ENCODE data around the gene KCNK1.
A peak's percentile ranks its signal among the peaks of the same experiment; 100 is the strongest.
"Not testable (repeated sequence)": the region's sequence is repeated elsewhere in the genome, so short reads cannot be mapped to it uniquely, and the experiment has no call there.

KCNK1 gene

GRCh38 chr1:233617025-233617424 lies 3.1 kb downstream of the KCNK1 start:
- no peaks in the 10 kb centered on the region for H3K9me3 Mint-ChIP-seq
- H3K4me1 Mint-ChIP-seq (ENCODE audit: low read depth): peaks cover 9% of the 10 kb centered on the region
- no peak overlapping the region for H3K27ac Mint-ChIP-seq
- no peaks in the 10 kb centered on the region for H3K36me3 Mint-ChIP-seq (ENCODE audit: low read depth)
- H3K4me3 Mint-ChIP-seq: no peak overlapping the region
- no peak for DNase-seq
- H3K27me3 Mint-ChIP-seq: peaks cover 71% of the 10 kb centered on the region

- H3K4me3 Mint-ChIP-seq; H3K27ac Mint-ChIP-seq; DNase-seq; H3K9me3 Mint-ChIP-seq; H3K36me3 Mint-ChIP-seq (ENCODE audit: low read depth); H3K4me1 Mint-ChIP-seq (ENCODE audit: low read depth): not testable (repeated sequence)
- H3K27me3 Mint-ChIP-seq: peaks cover 67% of the 10 kb centered on the region
Observed at GRCh38 chr1:233619414-233619813, 5.5 kb downstream of the KCNK1 start.

- Mint-ChIP-seq H3K4me3 (no peak overlapping the region), H3K27ac (no peak overlapping the region), H3K9me3 (no peaks in the 10 kb centered on the region), H3K36me3 (ENCODE audit: low read depth) (no peaks in the 10 kb centered on the region), H3K4me1 (ENCODE audit: low read depth) (no peaks in the 10 kb centered on the region), H3K27me3 (peaks cover 61% of the 10 kb centered on the region)
- DNase-seq: no peak
Observed at GRCh38 chr1:233620065-233620464, 6.2 kb downstream of the KCNK1 start.

GRCh38 chr1:233621923-233622322 lies 8.0 kb downstream of the KCNK1 start:
- Mint-ChIP-seq H3K36me3 (ENCODE audit: low read depth) (no peaks in the 10 kb centered on the region), H3K4me3 (no peak overlapping the region)

GRCh38 chr1:233624289-233624688 lies 10.4 kb downstream of the KCNK1 start:
- Mint-ChIP-seq H3K27me3 (peaks cover 33% of the 10 kb centered on the region), H3K27ac (no peak overlapping the region), H3K4me3 (no peak overlapping the region), H3K4me1 (ENCODE audit: low read depth) (peaks cover 6% of the 10 kb centered on the region), H3K36me3 (ENCODE audit: low read depth) (no peaks in the 10 kb centered on the region), H3K9me3 (no peaks in the 10 kb centered on the region)
- no peak for DNase-seq

More at GRCh38 chr1:233621923-233622322, 8.0 kb downstream of the KCNK1 start:
- DNase-seq: no peak
- peaks cover 2% of the 10 kb centered on the region for H3K4me1 Mint-ChIP-seq (ENCODE audit: low read depth)
- H3K27ac Mint-ChIP-seq: no peak overlapping the region
- no peaks in the 10 kb centered on the region for H3K9me3 Mint-ChIP-seq
- H3K27me3 Mint-ChIP-seq: peaks cover 47% of the 10 kb centered on the region

GRCh38 chr1:233625087-233625486 lies 11.2 kb downstream of the KCNK1 start:
- no peaks in the 10 kb centered on the region for H3K9me3 Mint-ChIP-seq
- H3K27ac Mint-ChIP-seq: no peak overlapping the region
- H3K27me3 Mint-ChIP-seq: peaks cover 33% of the 10 kb centered on the region
- no peak overlapping the region for H3K4me3 Mint-ChIP-seq
- DNase-seq: no peak
- no peaks in the 10 kb centered on the region for H3K36me3 Mint-ChIP-seq (ENCODE audit: low read depth)
- peaks cover 6% of the 10 kb centered on the region for H3K4me1 Mint-ChIP-seq (ENCODE audit: low read depth)

GRCh38 chr1:233625510-233625981 lies 11.6 kb downstream of the KCNK1 start:
- DNase-seq: no peak
- H3K27me3 Mint-ChIP-seq: peaks cover 33% of the 10 kb centered on the region
- H3K4me1 Mint-ChIP-seq (ENCODE audit: low read depth): peaks cover 6% of the 10 kb centered on the region
- no peaks in the 10 kb centered on the region for H3K36me3 Mint-ChIP-seq (ENCODE audit: low read depth)
- H3K4me3 Mint-ChIP-seq: no peak overlapping the region
- H3K27ac Mint-ChIP-seq: no peak overlapping the region
- H3K9me3 Mint-ChIP-seq: no peaks in the 10 kb centered on the region

- H3K4me3 Mint-ChIP-seq: no peak overlapping the region
Observed at GRCh38 chr1:233627376-233627775, 13.5 kb downstream of the KCNK1 start.

GRCh38 chr1:233627823-233628222 lies 13.9 kb downstream of the KCNK1 start:
- H3K9me3 Mint-ChIP-seq: no peaks in the 10 kb centered on the region
- no peak overlapping the region for H3K4me3 Mint-ChIP-seq
- peak overlapping the region; percentile 76 for H3K27ac Mint-ChIP-seq

More at GRCh38 chr1:233627376-233627775, 13.5 kb downstream of the KCNK1 start:
- Mint-ChIP-seq H3K27ac (peak overlapping the region; percentile 76), H3K9me3 (no peaks in the 10 kb centered on the region), H3K4me1 (ENCODE audit: low read depth) (peaks cover 6% of the 10 kb centered on the region), H3K36me3 (ENCODE audit: low read depth) (no peaks in the 10 kb centered on the region), H3K27me3 (peaks cover 18% of the 10 kb centered on the region)
- DNase-seq: peak; percentile 43

GRCh38 chr1:233629305-233629935 lies 15.5 kb downstream of the KCNK1 start:
- no peak overlapping the region for H3K27ac Mint-ChIP-seq
- H3K4me1 Mint-ChIP-seq (ENCODE audit: low read depth): peaks cover 6% of the 10 kb centered on the region
- H3K27me3 Mint-ChIP-seq: peaks cover 20% of the 10 kb centered on the region
- H3K4me3 Mint-ChIP-seq: no peak overlapping the region
- no peaks in the 10 kb centered on the region for H3K36me3 Mint-ChIP-seq (ENCODE audit: low read depth)
- no peak for DNase-seq
- no peaks in the 10 kb centered on the region for H3K9me3 Mint-ChIP-seq

More at GRCh38 chr1:233627823-233628222, 13.9 kb downstream of the KCNK1 start:
- H3K36me3 Mint-ChIP-seq (ENCODE audit: low read depth): no peaks in the 10 kb centered on the region
- peaks cover 6% of the 10 kb centered on the region for H3K4me1 Mint-ChIP-seq (ENCODE audit: low read depth)
- peaks cover 18% of the 10 kb centered on the region for H3K27me3 Mint-ChIP-seq
- no peak for DNase-seq

- no peak overlapping the region for H3K4me3 Mint-ChIP-seq
- H3K9me3 Mint-ChIP-seq: peaks cover 4% of the 10 kb centered on the region
- H3K27ac Mint-ChIP-seq: no peak overlapping the region
- H3K36me3 Mint-ChIP-seq (ENCODE audit: low read depth): no peaks in the 10 kb centered on the region
- H3K27me3 Mint-ChIP-seq: peaks cover 31% of the 10 kb centered on the region
- no peak for DNase-seq
- peaks cover 4% of the 10 kb centered on the region for H3K4me1 Mint-ChIP-seq (ENCODE audit: low read depth)
Observed at GRCh38 chr1:233631810-233632405, 18.0 kb downstream of the KCNK1 start.

GRCh38 chr1:233632436-233632835 lies 18.5 kb downstream of the KCNK1 start:
- peaks cover 4% of the 10 kb centered on the region for H3K9me3 Mint-ChIP-seq
- H3K4me3 Mint-ChIP-seq: no peak overlapping the region
- H3K4me1 Mint-ChIP-seq (ENCODE audit: low read depth): peaks cover 4% of the 10 kb centered on the region
- DNase-seq: no peak
- H3K27ac Mint-ChIP-seq: no peak overlapping the region
- no peaks in the 10 kb centered on the region for H3K36me3 Mint-ChIP-seq (ENCODE audit: low read depth)
- peaks cover 34% of the 10 kb centered on the region for H3K27me3 Mint-ChIP-seq

GRCh38 chr1:233635765-233636502 lies 22.0 kb downstream of the KCNK1 start:
- peaks cover 26% of the 10 kb centered on the region for H3K27me3 Mint-ChIP-seq
- H3K4me1 Mint-ChIP-seq (ENCODE audit: low read depth): no peaks in the 10 kb centered on the region
- DNase-seq: no peak
- H3K27ac Mint-ChIP-seq: no peak overlapping the region
- H3K9me3 Mint-ChIP-seq: peaks cover 4% of the 10 kb centered on the region
- H3K36me3 Mint-ChIP-seq (ENCODE audit: low read depth): no peaks in the 10 kb centered on the region
- H3K4me3 Mint-ChIP-seq: no peak overlapping the region

GRCh38 chr1:233636503-233636877 lies 22.6 kb downstream of the KCNK1 start:
- no peak for DNase-seq
- Mint-ChIP-seq H3K4me3 (no peak overlapping the region), H3K27ac (no peak overlapping the region), H3K36me3 (ENCODE audit: low read depth) (no peaks in the 10 kb centered on the region), H3K27me3 (peaks cover 26% of the 10 kb centered on the region), H3K4me1 (ENCODE audit: low read depth) (no peaks in the 10 kb centered on the region), H3K9me3 (peaks cover 4% of the 10 kb centered on the region)

GRCh38 chr1:233638513-233638912 lies 24.6 kb downstream of the KCNK1 start:
- DNase-seq: no peak
- no peak overlapping the region for H3K4me3 Mint-ChIP-seq
- H3K27ac Mint-ChIP-seq: no peak overlapping the region
- no peaks in the 10 kb centered on the region for H3K36me3 Mint-ChIP-seq (ENCODE audit: low read depth)
- H3K27me3 Mint-ChIP-seq: peaks cover 23% of the 10 kb centered on the region
- no peaks in the 10 kb centered on the region for H3K4me1 Mint-ChIP-seq (ENCODE audit: low read depth)
- peaks cover 4% of the 10 kb centered on the region for H3K9me3 Mint-ChIP-seq

Measured in activated T-cell treated with anti-CD3 and anti-CD28 coated beads, Interleukin-2, amount 50 U/mL, for 24 hours (primary cell).